Activated CD4-positive, CD25-positive, alpha-beta regulatory T cell treated with anti-CD3 and anti-CD28 coated beads, Interleukin-2, amount 50 U/mL, for 72 hours (primary cell): ENCODE data around the gene SDR42E1.
"Not testable (repeated sequence)": the region's sequence is repeated elsewhere in the genome, so short reads cannot be mapped to it uniquely, and the experiment has no call there.

Experiments
- DNase-seq: peaks from one replicate; pipeline ENCODE4 v3.0.0; 2021

SDR42E1 gene

GRCh38 chr16:82034981-82035612, 23.8 kb upstream of the SDR42E1 start, which contains the start of gene HSD17B2:
HSD17B2 (plus strand) TSS chr16:82035253; CDS start chr16:82035425, 172 bp downstream.
- no peak for DNase-seq

GRCh38 chr16:82033683-82034300, 22.5 kb upstream of the SDR42E1 start:
- DNase-seq, result no peak

- no peak for DNase-seq
Observed at GRCh38 chr16:82033006-82033405, 21.7 kb upstream of the SDR42E1 start.

- no peak for DNase-seq
Observed at GRCh38 chr16:82031116-82032084, 20.1 kb upstream of the SDR42E1 start.

GRCh38 chr16:82027629-82028064, 16.4 kb upstream of the SDR42E1 start:
- no peak for DNase-seq

GRCh38 chr16:82024883-82025282, 13.6 kb upstream of the SDR42E1 start:
- DNase-seq, result no peak

- no peak for DNase-seq
Observed at GRCh38 chr16:82024316-82024715, 13.0 kb upstream of the SDR42E1 start.

GRCh38 chr16:82023206-82023605, 11.9 kb upstream of the SDR42E1 start:
- no peak for DNase-seq

- DNase-seq, result no peak
Observed at GRCh38 chr16:82020051-82020450, 8.8 kb upstream of the SDR42E1 start.

GRCh38 chr16:82019535-82019934, 8.3 kb upstream of the SDR42E1 start:
- no peak for DNase-seq

GRCh38 chr16:82017911-82018568, 6.8 kb upstream of the SDR42E1 start:
- DNase-seq, result no peak

- DNase-seq, result no peak
Observed at GRCh38 chr16:82016964-82017363, 5.7 kb upstream of the SDR42E1 start.

- DNase-seq, result no peak
Observed at GRCh38 chr16:82016263-82016662, 5.0 kb upstream of the SDR42E1 start.

- DNase-seq, result no peak
Observed at GRCh38 chr16:82013139-82013538, 1.9 kb upstream of the SDR42E1 start.

GRCh38 chr16:82010649-82011048, 621 bp downstream of the SDR42E1 start:
- no peak for DNase-seq

GRCh38 chr16:82009789-82010188, 1.5 kb downstream of the SDR42E1 start:
- DNase-seq, result not testable (repeated sequence)

GRCh38 chr16:82008957-82009592, 2.2 kb downstream of the SDR42E1 start:
- no peak for DNase-seq

- no peak for DNase-seq
Observed at GRCh38 chr16:82007189-82007588, 4.1 kb downstream of the SDR42E1 start.

GRCh38 chr16:82006036-82006435, 5.2 kb downstream of the SDR42E1 start:
- DNase-seq, result no peak

GRCh38 chr16:82005027-82005830, 6.0 kb downstream of the SDR42E1 start:
- DNase-seq, result no peak

GRCh38 chr16:82004601-82005000, 6.7 kb downstream of the SDR42E1 start:
- DNase-seq, result no peak

- DNase-seq, result no peak
Observed at GRCh38 chr16:82002831-82003230, 8.4 kb downstream of the SDR42E1 start.
